Thyroid gland (tissue), 4 donors: ENCODE data around the gene DEPDC7. TPM values are rescaled to one million over a fixed set of nuclear protein-coding genes. Genes with fewer than 3 reads are reported as not detected.

Experiments
- DNase-seq, 2 donors: peaks; one replicate each; pipeline ENCODE4 v3.0.0-alpha.2; 2019
- H3K27ac ChIP-seq, 3 donors: fragments of 200-600 bp; sonication (generic); 1 replicate in 2 of 3; 2 replicates in 1 of 3; pipeline ENCODE4 v1.5.1; 2016 to 2019; ENCODE audit warnings: mild to moderate bottlenecking in 1 of 3, moderate library complexity in 1 of 3
- H3K27me3 ChIP-seq: fragments of 200-600 bp; sonication (generic); one replicate; pipeline ENCODE4 v1.5.1; 2019
- H3K36me3 ChIP-seq, 2 donors: fragments of 200-600 bp; sonication (generic); one replicate each; pipeline ENCODE4 v1.5.1; 2016 to 2019
- H3K4me1 ChIP-seq, 2 donors: fragments of 200-600 bp; sonication (generic); one replicate each; pipeline ENCODE4 v1.5.1; 2017 to 2019
- H3K4me3 ChIP-seq, 3 donors: fragments of 200-600 bp; sonication (generic); replicated peaks in 1 of 3; 1 replicate in 2 of 3; 2 replicates in 1 of 3; pipeline ENCODE4 v1.5.1; 2016; ENCODE audit warnings: mild to moderate bottlenecking in 1 of 3
- H3K9me3 ChIP-seq: fragments of 200-600 bp; sonication (generic); one replicate; pipeline ENCODE4 v1.5.1; 2017
- CTCF ChIP-seq, 6 experiments: fragments of 200-600 bp in 3 of 6; fragments of 450-650 bp in 3 of 6; sonication (generic) in 3 of 6; IDR thresholded peaks; one replicate each; pipeline ENCODE4 v1.5.1; 2016 to 2019; ENCODE audit warnings: antibody characterized with exemption in 6 of 6, mild to moderate bottlenecking in 2 of 6, inconsistent platforms in 1 of 6, moderate library complexity in 1 of 6
- POLR2A ChIP-seq, 2 donors: fragments of 450-650 bp; IDR thresholded peaks; one replicate each; pipeline ENCODE4 v1.6.1; 2017; ENCODE audit warnings: antibody characterized with exemption in 2 of 2, mild to moderate bottlenecking in 2 of 2, moderate library complexity in 1 of 2
- WGBS, 2 donors: methylation state at CpG; one replicate each; pipeline ENCODE4 v1.1.5; 2017; 5-methylcytosine and 5-hydroxymethylcytosine counted together
- intact Hi-C: fragments of 100-400 bp; cut with DNase I; formaldehyde crosslinking; loops from one replicate; pipeline ENCODE4 v1.15.1; 2023
- total RNA-seq, 4 donors: library from RNA; depleted of rRNA; stranded (reverse); fragments of >200 nt; gene quantifications; one replicate each; pipeline ENCODE4 v1.2.3, GENCODE V29; 2016

DEPDC7 gene
- total RNA-seq, 4 donors from 2014 or later: 0.63 to 2.6 (median 1.6) TPM; not detected in 1

GRCh38 chr11:33057284-33057683 is 41.6 kb downstream of the DEPDC7 start:
- no peak for TF ChIP-seq CTCF (IDR thresholded peaks at IDR 0.05)
- TF ChIP-seq POLR2A (IDR thresholded peaks at IDR 0.05): no peak
- WGBS, 2 donors: 85 to 88% methylated on average over 1 of the region's 1 CpG
- H3K27ac ChIP-seq: no peak overlapping the region
- intact Hi-C loops: no loop called here
- no peak for DNase-seq
- H3K9me3 ChIP-seq: no peaks in the 10 kb centered on the region
- peaks cover 8 to 28% of the 10 kb centered on the region in 2 donors for H3K36me3 ChIP-seq
- no peaks in the 10 kb centered on the region for H3K4me1 ChIP-seq
- H3K27me3 ChIP-seq: no peaks in the 10 kb centered on the region
- H3K4me3 ChIP-seq: no peak overlapping the region

GRCh38 chr11:33059331-33060007 is 43.8 kb downstream of the DEPDC7 start:
- Histone ChIP-seq H3K9me3 (no peaks in the 10 kb centered on the region), H3K4me1 (no peaks in the 10 kb centered on the region), H3K36me3 (peaks cover 12 to 28% of the 10 kb centered on the region in 2 donors), H3K27me3 (no peaks in the 10 kb centered on the region), H3K27ac (no peak overlapping the region), H3K4me3 (no peak overlapping the region)
- 86 to 92% methylated on average over 5 of the region's 5 CpGs for WGBS, 2 donors
- TF ChIP-seq CTCF (IDR thresholded peaks at IDR 0.05) (no peak), POLR2A (IDR thresholded peaks at IDR 0.05) (no peak)
- DNase-seq: no peak
- intact Hi-C loops: loop anchor here (5.0 to 10.0 kb wide), 2 partner anchors 97 to 255 kb away; no protein-coding TSS in a partner anchor

- H3K9me3 ChIP-seq: no peaks in the 10 kb centered on the region
- no peak overlapping the region for H3K4me3 ChIP-seq
- TF ChIP-seq POLR2A (IDR thresholded peaks at IDR 0.05) (no peak), CTCF (IDR thresholded peaks at IDR 0.05) (no peak)
- H3K27ac ChIP-seq: no peak overlapping the region
- H3K36me3 ChIP-seq: peaks cover 12 to 28% of the 10 kb centered on the region in 2 donors
- WGBS, 2 donors: 96 to 100% methylated on average over 3 of the region's 3 CpGs
- intact Hi-C loops: loop anchor here (5.0 to 10.0 kb wide), 2 partner anchors 98 to 255 kb away; no protein-coding TSS in a partner anchor
- DNase-seq: no peak
- no peaks in the 10 kb centered on the region for H3K4me1 ChIP-seq
- no peaks in the 10 kb centered on the region for H3K27me3 ChIP-seq
Measured at GRCh38 chr11:33060271-33060670, 44.6 kb downstream of the DEPDC7 start.

GRCh38 chr11:33062137-33062536 is 46.5 kb downstream of the DEPDC7 start:
- H3K9me3 ChIP-seq: no peaks in the 10 kb centered on the region
- 76 to 77% methylated on average over 5 of the region's 5 CpGs for WGBS, 2 donors
- H3K36me3 ChIP-seq: peaks cover 14 to 28% of the 10 kb centered on the region in 2 donors

More at GRCh38 chr11:33062137-33062536, 46.5 kb downstream of the DEPDC7 start:
- TF ChIP-seq CTCF (IDR thresholded peaks at IDR 0.05): no peak
- no peak for TF ChIP-seq POLR2A (IDR thresholded peaks at IDR 0.05)
- peaks cover 4 to 6% of the 10 kb centered on the region in 2 donors for H3K4me1 ChIP-seq
- no peaks in the 10 kb centered on the region for H3K27me3 ChIP-seq
- intact Hi-C loops: loop anchor here (5.0 to 10.0 kb wide), 2 partner anchors 100 to 257 kb away; no protein-coding TSS in a partner anchor
- no peak overlapping the region for H3K4me3 ChIP-seq
- no peak overlapping the region for H3K27ac ChIP-seq
- DNase-seq: no peak
